NCI-H1417 (cell line): ENCODE results near the gene FAM32A.
A peak's percentile ranks its signal among the peaks of the same experiment; 100 is the strongest.
"Not testable (repeated sequence)": the region's sequence is repeated elsewhere in the genome, so short reads cannot be mapped to it uniquely, and the experiment has no call there.

ENCODE experiments used
- DNase-seq, 3 experiments: peaks; one replicate each; lab custom pipeline; 2025; lab: John Stamatoyannopoulos, UW

FAM32A gene

DNA sequence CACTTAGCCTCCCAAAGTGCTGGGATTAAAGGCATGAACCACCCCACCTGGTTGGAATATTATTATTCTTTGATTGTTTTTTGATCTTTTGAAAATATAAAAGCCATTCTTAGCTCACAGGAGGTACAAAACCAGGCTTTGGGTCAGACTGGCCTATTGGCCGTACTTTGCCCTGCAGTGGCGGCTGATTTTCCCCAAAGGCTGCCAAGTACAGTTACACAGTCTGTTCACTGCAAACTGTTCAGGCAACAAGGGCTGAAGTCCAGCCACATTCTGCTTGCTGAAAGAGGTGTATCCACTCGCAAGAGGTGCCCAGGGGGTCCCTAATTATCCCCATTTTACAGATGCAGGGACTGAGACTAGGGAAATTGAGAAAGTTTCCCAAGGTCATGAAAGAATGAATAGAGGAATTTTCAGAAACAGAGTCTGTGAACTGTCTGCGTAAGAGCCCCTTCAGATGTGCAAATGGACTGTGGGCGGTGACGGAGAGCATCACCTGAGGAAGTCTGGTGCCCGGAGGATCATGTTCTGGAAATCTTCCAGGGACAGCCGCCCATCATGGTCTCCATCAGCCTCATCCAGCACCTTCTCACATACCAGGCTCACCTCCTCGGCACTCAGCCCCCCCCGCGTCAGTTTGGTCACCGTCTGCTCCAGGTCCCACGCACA is 20.9 kb upstream of the FAM32A start:
- no peak for DNase-seq

GRCh38 chr19:16166417-16166816 is 18.8 kb upstream of the FAM32A start:
- DNase-seq = no peak

GRCh38 chr19:16167055-16167454 is 18.2 kb upstream of the FAM32A start:
- DNase-seq = no peak

- DNase-seq = no peak
Observed at GRCh38 chr19:16168465-16169081, 16.6 kb upstream of the FAM32A start.

DNA sequence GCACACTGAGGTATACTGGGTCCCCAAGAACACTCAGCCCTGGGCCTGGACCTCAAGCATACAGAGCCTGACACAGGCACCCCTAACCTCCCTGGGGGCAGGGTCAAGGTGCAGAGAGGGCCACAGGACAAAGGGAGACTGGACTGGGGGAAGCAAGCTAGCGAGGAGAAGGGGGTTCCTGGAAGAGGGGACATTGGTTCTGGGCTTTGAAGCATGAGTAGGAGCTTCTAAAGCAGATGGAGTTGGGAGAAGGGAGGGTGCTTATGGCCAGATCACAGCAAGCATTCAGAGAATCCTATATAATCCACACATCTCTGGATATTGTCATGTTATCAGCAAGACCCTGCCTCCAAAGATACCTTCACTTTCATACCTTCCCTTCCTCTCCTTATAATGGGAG is 15.1 kb upstream of the FAM32A start:
- DNase-seq = no peak

DNA sequence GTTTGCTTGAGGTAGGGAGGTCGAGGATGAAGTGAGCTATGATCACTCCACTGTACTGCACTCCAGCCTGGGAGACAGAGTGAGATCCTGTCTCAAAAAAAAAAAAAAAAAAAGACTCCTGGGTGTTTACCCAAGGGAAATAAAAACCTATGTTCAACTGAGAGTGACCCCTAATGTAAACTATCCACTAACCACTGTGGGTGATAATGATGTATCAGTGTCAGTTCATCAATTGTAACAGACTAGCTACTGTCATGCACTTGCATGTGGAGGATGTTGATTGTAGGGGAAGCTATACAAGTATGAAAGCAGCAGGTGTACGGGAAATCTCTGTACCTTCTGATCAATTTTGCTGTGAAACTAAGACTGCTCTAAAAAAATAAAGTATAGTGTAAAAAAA is 9.3 kb upstream of the FAM32A start:
- no peak for DNase-seq

- DNase-seq = not testable (repeated sequence)
Observed at GRCh38 chr19:16178866-16179265, 6.3 kb upstream of the FAM32A start.

DNA sequence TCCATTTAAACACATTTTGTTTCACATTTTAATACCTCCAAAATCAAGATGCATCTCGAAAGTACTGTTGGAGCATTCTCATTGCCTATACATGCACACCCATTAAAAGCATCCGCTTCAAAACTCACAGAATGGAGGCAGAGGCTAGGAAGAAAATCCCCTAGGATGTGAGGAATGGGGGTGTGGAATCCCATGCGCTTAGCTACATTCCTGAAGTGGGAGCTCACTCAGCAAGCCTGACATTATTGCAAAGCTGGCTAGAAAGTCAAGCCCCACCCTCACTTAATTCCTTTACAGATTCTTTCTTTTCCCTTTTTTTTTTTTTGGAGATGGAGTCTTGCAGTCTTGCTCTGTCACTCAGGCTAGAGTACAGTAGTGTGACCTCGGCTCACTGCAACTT is 4.6 kb upstream of the FAM32A start:
- DNase-seq = no peak

DNA sequence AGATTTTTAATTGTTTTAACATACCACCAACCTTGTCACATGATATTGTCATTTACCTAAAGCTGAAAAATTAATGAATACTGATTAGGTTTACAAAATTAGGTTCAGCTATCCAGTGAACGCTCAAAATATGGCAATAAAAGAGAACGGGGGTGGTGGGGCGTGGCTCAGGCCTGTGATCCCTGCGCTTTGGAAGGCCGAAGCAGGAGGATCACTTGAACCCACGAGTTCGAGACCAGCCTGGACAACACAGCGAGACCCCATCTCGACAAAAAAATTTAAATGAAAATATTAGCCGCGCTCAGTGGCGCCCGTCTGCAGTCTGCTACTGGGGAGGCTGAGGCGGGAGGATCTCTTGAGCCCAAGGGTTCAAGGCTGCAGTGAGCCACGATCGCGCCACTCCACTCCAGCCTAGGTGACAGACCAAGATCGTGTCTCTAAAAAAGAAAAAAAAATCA is 516 bp upstream of the FAM32A start:
- DNase-seq = no peak

DNA sequence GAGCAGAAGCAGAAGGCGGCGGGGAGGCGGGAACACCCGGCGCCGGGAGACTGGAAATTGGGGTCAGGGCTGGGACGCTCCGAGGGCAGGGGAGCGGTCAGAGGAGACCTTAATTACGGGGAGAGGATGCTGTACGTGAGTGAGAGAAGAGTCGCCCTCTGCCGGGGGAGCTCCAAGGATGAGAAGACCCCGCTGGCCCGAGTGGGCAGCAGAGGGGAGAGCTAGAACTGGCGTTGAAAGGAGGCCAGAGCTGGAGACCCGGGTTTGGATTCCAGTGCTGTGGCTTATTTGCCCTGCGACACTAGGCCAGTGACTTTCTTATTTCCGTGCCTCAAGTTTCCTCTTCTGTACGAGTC is 536 bp downstream of the FAM32A start:
- DNase-seq = peak in 2 of 3 experiments; percentile 71 to 78

DNA sequence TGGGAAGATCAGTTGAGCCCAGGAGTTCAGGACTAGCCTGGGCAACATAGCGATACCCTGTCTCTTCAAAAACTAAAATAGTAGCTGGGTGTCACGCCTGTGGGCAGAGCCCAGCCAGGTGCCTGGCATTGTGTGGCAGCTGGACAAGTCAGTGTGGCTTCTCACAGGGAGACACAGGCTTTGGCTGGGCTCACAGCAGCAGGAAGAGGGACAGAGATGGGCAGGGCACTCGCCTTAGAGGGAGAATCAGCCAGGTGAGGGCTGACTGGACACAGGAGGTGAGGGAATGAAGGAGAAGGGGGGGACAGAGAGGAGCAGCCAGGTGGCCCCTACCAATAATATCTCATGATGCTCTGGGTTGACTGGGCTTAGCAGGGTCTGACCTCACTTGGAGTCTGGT is 3.3 kb downstream of the FAM32A start:
- DNase-seq = no peak

DNA sequence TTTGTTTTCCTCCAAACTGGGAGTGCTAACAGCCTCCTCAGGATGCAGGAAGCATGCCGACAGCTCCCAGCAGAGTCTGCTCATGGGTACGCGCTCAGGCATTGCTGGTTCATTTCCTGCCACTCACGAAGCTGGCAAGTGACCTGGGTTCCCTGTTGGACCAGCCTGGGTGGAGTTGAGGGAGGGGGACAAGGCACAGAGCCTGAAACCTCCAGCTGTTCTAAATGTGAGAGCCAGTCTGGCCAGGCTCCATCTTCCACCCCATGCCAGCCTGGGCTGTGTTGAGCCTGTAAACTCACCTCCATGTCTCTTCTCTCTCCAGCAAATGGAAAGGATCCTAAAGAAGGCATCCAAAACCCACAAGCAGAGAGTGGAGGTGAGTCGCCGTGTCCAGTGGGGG is 5.0 kb downstream of the FAM32A start:
- DNase-seq = no peak

DNA sequence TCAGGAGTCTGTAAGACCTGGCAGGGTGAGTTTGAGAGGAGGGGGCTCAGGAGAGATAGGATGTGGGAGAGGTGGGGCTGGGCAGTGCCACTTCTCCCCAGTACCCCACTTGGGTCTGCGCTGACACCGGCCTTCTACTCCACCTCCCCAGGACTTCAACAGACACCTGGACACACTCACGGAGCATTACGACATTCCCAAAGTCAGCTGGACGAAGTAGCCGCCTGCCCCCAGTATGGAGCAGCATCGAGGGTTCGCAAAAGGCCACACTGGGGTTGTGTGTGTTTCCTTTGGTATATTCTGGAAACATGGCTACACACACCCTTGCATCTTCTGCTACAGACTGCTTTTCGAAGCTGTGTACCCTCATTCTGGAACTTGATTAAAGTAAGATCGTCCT is 5.5 kb downstream of the FAM32A start:
- DNase-seq = no peak

GRCh38 chr19:16191216-16191908 is 6.2 kb downstream of the FAM32A start:
- DNase-seq = no peak

GRCh38 chr19:16193466-16193865 is 8.3 kb downstream of the FAM32A start:
- no peak for DNase-seq

DNA sequence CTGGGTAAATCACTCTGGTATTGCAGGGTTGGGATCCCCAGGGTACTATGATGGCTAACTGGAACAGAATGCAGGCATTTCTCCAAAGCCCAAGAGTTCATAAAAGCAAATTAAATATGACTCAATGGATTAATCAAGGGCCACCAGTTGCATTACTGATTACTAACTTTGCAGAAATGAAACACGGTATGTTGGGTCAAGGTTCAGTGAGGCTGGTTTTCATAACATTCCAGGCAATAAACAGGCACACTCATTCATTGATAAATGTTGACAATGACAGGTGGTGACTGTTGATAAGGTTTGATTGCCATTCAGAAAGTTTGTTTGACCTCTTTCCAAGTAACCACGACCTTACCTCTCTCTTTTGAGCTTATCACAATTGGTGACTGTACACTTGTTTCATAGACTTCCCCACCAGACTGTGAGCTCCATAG is 12.0 kb downstream of the FAM32A start:
- no peak for DNase-seq

GRCh38 chr19:16197622-16198369 is 12.6 kb downstream of the FAM32A start, which contains the start of gene AP1M1:
TSS of gene AP1M1 (plus strand) at chr19:16197911. CDS start at chr19:16198027, 116 bp downstream.
- DNase-seq = peak; percentile 94 to 99 (median 98)

DNA sequence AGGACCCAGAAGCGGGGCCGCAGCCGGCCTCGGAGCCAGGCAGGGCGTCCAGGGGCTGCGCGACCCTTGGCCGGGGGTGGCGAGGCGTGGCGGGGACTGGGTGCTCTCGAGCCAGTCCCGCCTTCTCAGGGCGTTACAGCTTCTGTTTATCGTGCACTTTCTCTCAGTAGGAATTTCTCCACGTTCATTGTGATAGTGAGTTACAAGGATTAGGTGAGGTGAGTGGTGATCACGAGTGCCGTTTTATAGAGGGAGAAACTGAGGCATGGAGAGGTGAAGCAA is 13.1 kb downstream of the FAM32A start:
- DNase-seq = no peak

DNA sequence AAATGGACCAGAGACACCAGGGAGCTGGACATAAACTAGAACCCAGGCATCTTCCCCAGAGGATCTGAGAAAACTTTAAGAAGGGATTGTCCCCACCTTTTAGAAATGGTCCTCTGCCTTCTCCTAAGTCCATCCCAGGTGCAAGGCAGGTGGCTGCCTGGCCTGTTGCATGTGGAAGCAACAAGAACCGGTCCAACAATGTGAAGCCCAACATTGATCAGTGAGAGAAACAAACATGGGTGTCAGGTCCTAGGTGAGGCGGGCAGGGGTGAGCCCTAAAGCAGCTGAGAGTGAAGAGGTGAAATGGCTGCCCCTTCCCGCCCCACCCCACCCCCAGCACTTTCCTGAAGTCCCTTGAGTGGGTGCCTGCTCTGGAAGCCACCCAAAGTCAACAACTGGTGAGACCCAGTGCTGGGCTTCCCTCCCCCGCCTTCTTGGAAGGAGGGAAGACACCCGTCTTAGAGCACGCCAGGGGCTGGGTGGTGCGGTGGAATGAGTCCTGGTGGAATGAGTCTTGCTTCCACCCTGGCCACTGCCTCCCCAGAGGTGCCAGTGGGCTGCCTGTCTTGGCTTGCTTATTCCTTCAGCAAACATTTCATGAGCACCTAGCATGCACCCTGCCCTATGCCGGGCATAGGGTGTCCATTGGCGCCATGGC is 14.2 kb downstream of the FAM32A start:
- DNase-seq = no peak

GRCh38 chr19:16200038-16201010 is 15.1 kb downstream of the FAM32A start:
- DNase-seq = no peak

GRCh38 chr19:16201011-16201391 is 15.8 kb downstream of the FAM32A start:
- no peak for DNase-seq
